ENCODE measurements around the gene CHMP5.

CHMP5 gene

GRCh38 chr9:33320568-33321261 lies 55.9 kb downstream of the CHMP5 start:
- H3K27ac Mint-ChIP-seq, result no peak overlapping the region
- H3K36me3 Mint-ChIP-seq, result peaks cover 61% of the 10 kb centered on the region
- H3K4me3 Mint-ChIP-seq, result no peak overlapping the region
- H3K4me1 Mint-ChIP-seq, result no peaks in the 10 kb centered on the region
- CTCF ChIA-PET, result interaction anchor here (1.3 to 2.4 kb wide), 3 partner anchors 9 to 55 kb away, joined by 5 to 11 read pairs (median 6); no protein-coding TSS in a partner anchor
- no peak for DNase-seq
- H3K9me3 Mint-ChIP-seq, result no peaks in the 10 kb centered on the region
- no peaks in the 10 kb centered on the region for H3K27me3 Mint-ChIP-seq

GRCh38 chr9:33329117-33329563 lies 64.3 kb downstream of the CHMP5 start:
- CTCF ChIA-PET, result interaction anchor here (2.0 kb wide), 1 partner anchor 8 kb away, joined by 6 read pairs; no protein-coding TSS in a partner anchor
- no peaks in the 10 kb centered on the region for H3K9me3 Mint-ChIP-seq
- no peaks in the 10 kb centered on the region for H3K27me3 Mint-ChIP-seq
- no peak overlapping the region for H3K4me3 Mint-ChIP-seq
- H3K27ac Mint-ChIP-seq, result no peak overlapping the region
- no peak for DNase-seq
- peaks cover 60% of the 10 kb centered on the region for H3K36me3 Mint-ChIP-seq
- H3K4me1 Mint-ChIP-seq, result no peaks in the 10 kb centered on the region

GRCh38 chr9:33329979-33330378 lies 65.1 kb downstream of the CHMP5 start:
- Mint-ChIP-seq H3K27me3 (no peaks in the 10 kb centered on the region), H3K36me3 (peaks cover 62% of the 10 kb centered on the region), H3K4me3 (no peak overlapping the region), H3K27ac (no peak overlapping the region), H3K4me1 (no peaks in the 10 kb centered on the region), H3K9me3 (no peaks in the 10 kb centered on the region)
- no peak for DNase-seq
- CTCF ChIA-PET, result interaction anchor here (2.0 kb wide), 1 partner anchor 9 kb away, joined by 6 read pairs; no protein-coding TSS in a partner anchor

DNA sequence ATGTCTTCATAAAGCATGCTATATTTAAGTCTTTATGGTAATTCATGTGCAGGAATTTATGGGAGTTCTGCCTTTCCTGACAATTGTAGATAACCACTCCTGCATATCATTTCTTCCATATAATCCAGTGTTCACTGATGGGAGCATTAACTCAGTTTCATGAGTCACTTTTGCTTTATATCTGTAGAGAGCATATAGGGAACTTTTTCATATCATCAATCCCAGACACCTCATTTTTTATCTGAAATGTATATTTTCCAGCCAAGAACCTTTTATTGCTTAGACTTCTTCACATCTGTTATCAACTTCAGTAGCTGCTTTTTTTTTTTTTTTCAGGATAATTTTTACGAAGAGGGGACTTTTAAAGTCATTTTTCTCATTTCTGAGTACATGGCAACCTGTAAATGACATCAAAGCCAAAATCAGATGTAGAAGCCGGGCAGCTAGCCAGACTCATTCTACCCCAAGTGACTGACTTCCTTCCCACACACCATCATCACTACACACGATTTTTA lies 66.6 kb downstream of the CHMP5 start:
- Mint-ChIP-seq H3K27ac (no peak overlapping the region), H3K27me3 (no peaks in the 10 kb centered on the region), H3K4me1 (no peaks in the 10 kb centered on the region), H3K4me3 (no peak overlapping the region), H3K36me3 (peaks cover 66% of the 10 kb centered on the region), H3K9me3 (no peaks in the 10 kb centered on the region)
- CTCF ChIA-PET, result interaction anchor here (1.0 kb wide), 1 partner anchor 14 kb away, joined by 3 read pairs; no protein-coding TSS in a partner anchor
- no peak for DNase-seq
